ENCODE measurements around the gene ECHDC1. TPM values are rescaled to one million over a fixed set of nuclear protein-coding genes. Genes with fewer than 3 reads are reported as not detected.

Gene ECHDC1
- polyA plus RNA-seq, 1 experiment, result 60.7 TPM

GRCh38 chr6:127282184-127282583 lies 61.2 kb downstream of the ECHDC1 start:
- no peak for DNase-seq (ENCODE audit: low read depth, low spot score)
- ChIA-PET POLR2A (interaction anchor here (0.5 kb wide), 1 partner anchor 1685 kb away, joined by 3 read pairs; no protein-coding TSS in a partner anchor), CTCF (interaction anchor here (1.5 to 2.2 kb wide), 2 partner anchors 16 to 235 kb away, joined by 3 to 9 read pairs; partner anchors contain the start of gene RNF146)
- no peaks in the 10 kb centered on the region for H3K9me3 ChIP-seq (ENCODE audit: control insufficient read depth, insufficient read depth, low read length)
- H3K4me3 ChIP-seq (ENCODE audit: low read depth, low read length), result no peak overlapping the region
- no peak for TF ChIP-seq CTCF (IDR thresholded peaks at IDR 0.05; ENCODE audit: low read depth, low read length)
- H3K27me3 ChIP-seq (ENCODE audit: control insufficient read depth, insufficient read depth, low read length), result no peaks in the 10 kb centered on the region
- no peak overlapping the region for H3K27ac ChIP-seq (ENCODE audit: low read depth, low read length)

DNA sequence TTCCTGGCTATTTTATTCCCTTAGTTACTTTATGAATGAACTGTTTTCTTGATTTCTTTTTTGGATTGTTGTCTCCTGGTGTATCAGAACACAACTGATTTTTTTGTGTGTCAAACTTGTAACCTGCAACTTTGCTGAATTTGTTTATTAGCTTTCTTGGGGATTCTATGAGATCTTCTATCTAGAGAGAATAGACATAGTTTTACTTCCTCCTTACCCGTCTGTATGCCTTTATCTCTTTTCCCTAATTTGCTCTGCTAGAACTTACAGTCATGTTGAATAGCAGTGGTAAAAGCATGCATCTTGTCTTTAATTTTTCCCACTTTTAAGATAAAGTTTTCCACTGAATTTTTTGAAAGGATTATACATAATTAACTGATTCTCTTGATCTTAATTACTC lies 63.6 kb downstream of the ECHDC1 start:
- no peak for TF ChIP-seq CTCF (IDR thresholded peaks at IDR 0.05; ENCODE audit: low read depth, low read length)
- POLR2A ChIA-PET, result no interaction called here
- Histone ChIP-seq H3K4me3 (ENCODE audit: low read depth, low read length) (no peak overlapping the region), H3K27ac (ENCODE audit: low read depth, low read length) (no peak overlapping the region), H3K9me3 (ENCODE audit: control insufficient read depth, insufficient read depth, low read length) (no peaks in the 10 kb centered on the region), H3K27me3 (ENCODE audit: control insufficient read depth, insufficient read depth, low read length) (no peaks in the 10 kb centered on the region)
- CTCF ChIA-PET, result interaction anchor here (2.0 kb wide), 1 partner anchor 13 kb away, joined by 13 read pairs; the partner anchor contains the start of gene RNF146
- no peak for DNase-seq (ENCODE audit: low read depth, low spot score)

DNA sequence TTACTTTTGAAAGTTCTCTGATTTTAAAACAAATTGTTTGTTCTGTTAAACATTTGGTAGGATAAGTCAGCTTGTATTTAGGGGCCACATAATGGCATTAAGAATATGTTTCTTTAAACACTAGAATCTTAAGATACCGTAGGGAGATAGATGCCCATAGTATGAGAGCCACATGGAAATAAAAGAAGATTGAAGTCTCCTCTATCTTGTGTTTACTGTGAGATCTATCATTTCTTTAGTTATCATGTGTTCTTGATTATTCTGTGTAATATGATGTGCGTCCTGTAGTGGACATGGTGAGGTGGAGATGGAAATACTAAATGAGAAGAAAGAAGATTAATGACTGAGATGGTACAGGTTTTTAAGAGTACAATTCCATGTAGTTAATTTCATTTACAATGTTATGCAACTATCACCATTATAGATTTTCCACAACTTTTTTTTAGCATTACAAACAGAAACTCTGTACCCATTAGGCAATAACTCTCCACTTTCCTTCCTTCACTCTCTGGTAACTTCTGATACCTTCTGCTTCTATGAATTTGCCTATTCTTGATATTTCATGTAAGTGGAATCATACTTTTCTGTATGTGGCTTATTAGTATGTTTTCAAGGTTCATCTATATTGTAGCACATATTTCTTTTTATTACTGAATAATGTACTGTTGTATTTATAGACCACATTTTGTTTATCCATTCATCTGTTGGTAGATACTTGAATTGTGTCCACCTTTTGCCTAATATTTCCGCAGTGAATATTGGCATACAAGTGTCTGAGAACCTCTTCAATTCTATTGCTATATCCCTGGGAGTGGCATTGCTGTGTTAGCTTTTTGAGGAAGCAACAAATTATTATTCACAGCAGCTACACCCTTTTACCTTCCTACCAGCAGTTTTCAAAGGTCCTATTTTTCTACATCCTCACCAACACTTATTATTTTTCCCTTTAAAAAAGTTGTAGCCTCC lies 65.2 kb downstream of the ECHDC1 start:
- Histone ChIP-seq H3K27me3 (ENCODE audit: control insufficient read depth, insufficient read depth, low read length) (no peaks in the 10 kb centered on the region), H3K27ac (ENCODE audit: low read depth, low read length) (no peak overlapping the region), H3K9me3 (ENCODE audit: control insufficient read depth, insufficient read depth, low read length) (no peaks in the 10 kb centered on the region), H3K4me3 (ENCODE audit: low read depth, low read length) (no peak overlapping the region)
- DNase-seq (ENCODE audit: low read depth, low spot score), result no peak
- POLR2A ChIA-PET, result no interaction called here
- TF ChIP-seq CTCF (IDR thresholded peaks at IDR 0.05; ENCODE audit: low read depth, low read length), result no peak
- CTCF ChIA-PET, result interaction anchor here (1.0 to 2.0 kb wide), 2 partner anchors 12 kb away, joined by 4 to 13 read pairs; partner anchors contain the start of gene RNF146

DNA sequence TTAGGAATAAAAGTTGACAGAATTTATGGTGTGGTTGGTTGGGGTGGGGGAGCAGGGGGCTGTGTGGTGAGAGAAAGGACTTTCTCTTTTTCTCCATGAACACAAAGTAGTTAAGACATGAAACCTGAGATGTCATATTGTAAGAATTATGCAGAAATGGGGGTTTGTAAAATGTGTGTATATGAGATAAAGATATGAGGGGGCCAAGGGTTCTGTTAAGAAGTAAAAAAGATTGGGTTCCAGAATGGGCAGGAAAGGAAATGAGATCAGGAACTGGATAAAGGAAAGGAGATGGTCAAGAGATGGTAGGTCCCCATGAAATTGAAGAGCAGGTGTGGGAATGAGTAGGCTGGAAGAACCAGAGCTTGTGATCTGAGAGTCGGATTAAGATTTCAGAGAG lies 67.1 kb downstream of the ECHDC1 start:
- no peak for DNase-seq (ENCODE audit: low read depth, low spot score)
- Histone ChIP-seq H3K4me3 (ENCODE audit: low read depth, low read length) (no peak overlapping the region), H3K27me3 (ENCODE audit: control insufficient read depth, insufficient read depth, low read length) (no peaks in the 10 kb centered on the region), H3K9me3 (ENCODE audit: control insufficient read depth, insufficient read depth, low read length) (no peaks in the 10 kb centered on the region), H3K27ac (ENCODE audit: low read depth, low read length) (no peak overlapping the region)
- ChIA-PET POLR2A (no interaction called here), CTCF (interaction anchor here (2.0 kb wide), 1 partner anchor 10 kb away, joined by 15 read pairs; the partner anchor contains the start of gene RNF146)
- no peak for TF ChIP-seq CTCF (IDR thresholded peaks at IDR 0.05; ENCODE audit: low read depth, low read length)

DNA sequence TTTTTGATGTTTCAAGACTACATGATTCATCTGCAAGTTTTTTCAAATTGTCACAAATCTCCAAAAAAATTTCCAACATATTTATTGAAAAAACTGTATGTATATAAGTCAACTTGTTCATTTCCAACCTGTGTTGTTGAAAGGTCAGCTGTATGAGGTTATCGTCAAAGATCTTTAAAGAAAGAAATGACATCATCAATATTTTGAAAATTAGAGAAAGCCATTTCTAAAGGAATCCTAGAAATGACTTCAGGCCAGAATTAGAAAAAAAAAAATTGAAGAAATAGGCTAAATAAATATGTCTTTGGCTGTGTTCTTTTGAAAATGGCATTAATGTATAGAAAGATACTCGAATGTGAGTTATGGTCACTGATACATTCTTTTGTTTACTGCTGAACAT lies 69.9 kb downstream of the ECHDC1 start:
- no peak for TF ChIP-seq CTCF (IDR thresholded peaks at IDR 0.05; ENCODE audit: low read depth, low read length)
- ChIA-PET POLR2A (no interaction called here), CTCF (interaction anchor here (0.7 to 2.0 kb wide), 2 partner anchors 25 to 243 kb away, joined by 3 to 6 read pairs; no protein-coding TSS in a partner anchor)
- no peak for DNase-seq (ENCODE audit: low read depth, low spot score)
- Histone ChIP-seq H3K9me3 (ENCODE audit: control insufficient read depth, insufficient read depth, low read length) (no peaks in the 10 kb centered on the region), H3K27ac (ENCODE audit: low read depth, low read length) (no peak overlapping the region), H3K27me3 (ENCODE audit: control insufficient read depth, insufficient read depth, low read length) (no peaks in the 10 kb centered on the region), H3K4me3 (ENCODE audit: low read depth, low read length) (no peak overlapping the region)

All from AG04450 (cell line).